NOMO-1 treated with DMSO at 0.1 percent for 48 hours (cell line): ENCODE data around the gene RPS6KA2.
A peak's percentile ranks its signal among the peaks of the same experiment; 100 is the strongest.

Source experiments
- DNase-seq: peaks from one replicate; lab custom pipeline; 2025; ENCODE audit not compliant: unreplicated experiment; lab: John Stamatoyannopoulos, UW

RPS6KA2 gene

DNA sequence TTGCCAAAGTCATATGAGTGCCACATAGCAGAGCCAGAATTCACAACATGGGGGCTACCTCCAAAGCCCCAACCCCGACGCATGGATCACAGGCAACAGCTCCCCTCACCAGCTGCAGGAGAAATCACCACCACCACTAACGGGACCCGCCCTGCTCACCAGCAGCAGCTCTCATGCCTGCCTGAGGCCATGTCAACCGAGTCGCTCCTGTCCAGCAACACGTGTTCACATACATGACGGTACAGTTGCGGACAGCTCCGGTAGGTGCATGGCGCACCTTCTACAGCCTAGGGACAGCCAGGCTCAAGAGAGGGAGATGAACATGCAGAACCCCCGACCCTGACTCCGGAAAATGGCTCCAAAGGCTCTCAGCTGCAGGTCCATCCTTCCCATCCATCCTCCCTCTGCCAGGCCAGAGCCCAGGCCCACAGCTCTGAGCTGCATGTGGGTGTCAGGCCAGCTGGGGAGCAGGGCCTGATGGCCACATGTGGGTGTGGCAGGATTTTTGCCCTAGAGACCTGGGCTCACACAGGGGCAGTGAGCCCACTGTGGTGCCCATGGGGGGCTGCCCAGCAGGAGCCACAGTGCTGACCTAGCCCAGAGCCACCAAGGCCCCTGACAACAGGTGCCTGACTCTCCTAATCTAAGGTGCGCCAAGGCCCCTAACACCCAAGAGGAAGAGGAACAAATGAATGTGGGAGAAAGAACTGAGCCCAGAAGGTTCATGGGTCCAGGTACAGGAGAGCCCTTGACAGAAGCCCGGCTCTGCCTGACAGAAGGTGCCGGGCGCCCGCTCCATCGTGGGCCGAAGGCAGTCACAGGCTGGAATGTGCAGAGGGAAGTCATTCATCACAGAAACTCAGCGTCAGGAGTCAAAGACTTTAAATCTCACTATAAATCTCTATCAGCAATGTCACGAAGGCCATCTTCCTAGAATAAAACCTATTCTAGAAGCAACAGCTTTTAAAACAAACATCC is 10.5 kb downstream of the RPS6KA2 start:
- DNase-seq = no peak

DNA sequence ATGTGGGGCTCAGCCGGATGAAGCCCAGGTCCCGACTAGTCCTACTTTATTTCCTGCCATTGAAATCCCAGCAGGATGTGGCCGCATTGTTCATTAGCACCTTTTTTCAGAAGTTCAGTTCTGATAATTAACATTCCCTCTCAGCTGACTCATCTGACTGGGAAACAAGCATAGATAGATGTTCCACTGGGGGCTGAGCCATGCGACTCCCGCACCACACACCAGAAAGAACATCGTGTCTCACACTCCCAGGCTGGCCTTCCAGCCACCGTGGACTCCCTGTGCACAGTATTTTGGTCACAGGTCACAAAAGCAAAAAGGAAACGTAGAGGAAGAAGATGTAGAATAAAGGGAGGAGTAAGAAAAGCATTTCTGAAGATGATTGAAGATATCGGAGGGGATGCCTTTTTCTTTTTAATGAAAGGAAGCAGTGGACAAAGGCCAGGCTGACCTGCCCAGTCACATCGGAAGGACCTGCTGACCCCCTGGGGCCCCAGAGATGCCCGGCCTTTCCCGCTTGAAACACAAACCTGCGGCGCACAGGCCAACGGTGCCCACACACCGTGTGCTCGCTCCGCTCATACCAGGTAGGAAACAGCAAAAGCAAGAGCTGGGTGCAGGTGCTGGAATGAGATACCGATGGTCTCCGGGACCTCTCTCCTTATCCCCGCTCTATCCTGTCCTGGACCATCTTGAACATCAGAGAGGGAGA is 11.8 kb downstream of the RPS6KA2 start:
- no peak for DNase-seq

DNA sequence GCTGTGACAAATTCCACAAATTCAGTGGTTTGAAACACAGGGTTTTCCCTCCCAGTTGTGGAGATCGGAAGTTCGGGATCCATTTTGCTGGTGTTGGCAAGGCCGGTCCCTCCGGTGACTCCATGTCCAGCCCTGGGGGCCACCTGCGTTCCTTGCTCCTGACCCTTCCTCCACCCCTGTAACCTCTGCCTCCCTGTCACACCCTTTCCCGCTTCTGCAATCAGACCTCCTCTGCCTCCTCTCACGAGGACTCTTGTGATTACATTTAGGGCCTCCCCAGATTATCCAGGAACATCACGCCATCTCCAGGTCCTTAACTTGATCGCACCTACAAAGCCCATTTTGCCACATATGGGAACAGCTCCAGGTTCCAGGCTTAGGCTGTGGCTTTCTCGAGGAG is 12.5 kb downstream of the RPS6KA2 start:
- DNase-seq = no peak

DNA sequence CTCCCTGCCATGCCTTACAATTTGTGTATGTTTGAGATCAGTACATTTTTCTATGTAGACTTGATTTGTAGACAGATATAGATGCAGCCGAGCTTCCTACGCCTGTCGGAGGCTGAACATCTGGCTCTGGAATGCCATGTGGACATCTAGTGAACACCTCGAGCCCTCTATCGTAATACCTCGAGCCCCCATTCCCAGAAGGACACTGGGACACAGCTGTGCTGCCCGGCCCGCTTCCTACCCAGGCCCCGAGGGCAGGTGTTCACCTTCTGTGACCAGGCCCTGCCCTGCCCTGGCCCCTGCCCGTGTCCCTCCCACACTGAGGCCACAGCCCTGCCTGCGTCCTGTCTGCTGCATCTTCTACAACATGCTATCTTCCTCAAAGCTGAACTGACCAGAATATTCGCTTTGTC is 12.9 kb downstream of the RPS6KA2 start:
- DNase-seq = no peak

DNA sequence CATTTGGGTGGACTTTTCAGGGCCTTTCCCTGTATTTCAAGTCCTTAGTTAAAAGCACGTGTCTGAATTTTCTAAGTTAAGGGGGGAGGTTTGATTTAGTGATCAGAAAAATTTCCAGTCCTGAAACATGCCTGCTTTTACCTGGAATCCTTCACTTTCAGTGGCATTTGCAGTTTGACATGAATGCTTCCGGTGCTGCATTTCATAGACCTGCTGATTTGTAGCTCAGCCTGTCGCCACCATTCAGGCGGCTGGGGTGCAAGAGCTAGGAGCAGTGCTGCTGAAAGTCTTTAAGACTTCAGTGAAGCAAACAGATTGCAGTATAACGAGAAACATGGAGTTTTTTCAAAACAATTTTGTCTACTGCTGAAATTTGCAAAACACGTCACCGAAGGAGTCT is 14.0 kb downstream of the RPS6KA2 start:
- no peak for DNase-seq

DNA sequence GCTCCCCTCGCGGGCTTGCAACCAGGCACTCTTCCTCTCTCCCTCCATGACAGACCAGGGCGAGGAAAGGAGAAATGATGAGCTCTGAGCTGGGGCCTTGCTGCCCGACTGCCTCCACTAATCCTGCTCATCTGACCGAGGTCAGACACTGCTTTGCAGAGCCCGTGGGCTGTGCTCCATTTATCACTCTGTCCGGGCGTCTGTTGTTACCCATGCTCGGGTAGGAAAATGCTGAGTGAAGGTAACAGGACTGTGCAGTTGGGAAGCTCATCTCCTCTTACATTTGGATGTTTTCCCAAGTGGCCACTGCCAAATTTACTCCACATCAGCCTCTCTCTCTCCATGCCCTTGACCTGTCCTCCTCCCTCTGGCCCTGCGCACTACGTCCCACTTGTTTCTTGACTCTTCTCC is 14.6 kb downstream of the RPS6KA2 start:
- DNase-seq = no peak

DNA sequence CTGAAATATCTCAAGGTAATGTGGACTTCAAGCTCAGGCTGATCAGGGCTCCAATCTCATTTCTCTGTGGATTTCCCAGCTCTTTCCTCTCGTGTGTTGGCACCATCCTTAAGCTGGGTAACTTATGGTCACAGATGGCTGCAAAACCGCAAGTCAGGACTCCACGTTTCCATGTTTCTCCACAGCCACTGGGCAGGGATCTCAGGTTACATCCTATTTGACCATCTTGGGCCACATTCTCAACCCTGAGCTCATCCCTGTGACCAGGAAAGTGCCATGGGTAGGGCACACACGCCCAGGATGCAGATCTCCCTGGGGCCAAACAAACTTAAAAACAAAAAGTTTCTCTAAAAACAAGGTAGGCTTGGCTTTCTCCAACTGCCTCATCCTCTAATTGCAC is 15.4 kb downstream of the RPS6KA2 start:
- DNase-seq = no peak

DNA sequence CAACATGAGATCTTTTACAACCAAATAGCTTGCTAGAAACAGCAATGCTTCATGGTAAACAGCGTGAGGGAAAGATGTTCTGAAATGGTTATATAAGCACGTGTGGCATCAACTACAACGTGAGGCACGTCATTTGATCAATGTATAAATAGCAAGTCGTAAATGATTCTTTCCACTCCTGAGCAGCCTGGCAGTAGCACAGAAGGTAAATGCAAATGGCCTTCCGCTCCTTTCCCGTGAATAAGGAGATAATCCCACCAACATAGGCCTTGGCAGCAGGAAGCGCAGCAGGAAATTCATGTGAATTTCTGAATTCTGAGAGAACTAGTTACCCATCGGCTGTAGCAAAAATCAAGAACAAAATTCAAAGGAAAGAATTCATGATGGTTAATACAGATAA is 17.0 kb downstream of the RPS6KA2 start:
- no peak for DNase-seq

DNA sequence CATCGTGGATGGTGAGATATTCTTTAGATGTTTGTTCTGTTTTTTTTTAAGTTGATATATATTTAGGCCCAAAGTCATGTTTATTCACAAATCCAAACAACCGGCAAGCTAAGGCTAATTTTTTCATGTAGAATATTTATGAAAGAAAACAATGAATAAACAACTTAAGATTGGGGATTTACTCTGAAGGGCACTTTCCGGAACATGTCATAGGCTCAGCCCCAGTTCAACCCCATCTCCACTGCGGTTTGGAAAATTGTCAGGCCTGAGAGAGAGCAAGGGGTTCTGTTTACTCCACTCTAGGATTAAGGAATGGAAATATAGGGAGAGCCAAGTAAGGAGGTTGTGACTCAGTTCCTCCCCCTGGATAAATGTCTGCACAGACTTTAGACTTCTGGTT is 18.3 kb downstream of the RPS6KA2 start:
- no peak for DNase-seq

DNA sequence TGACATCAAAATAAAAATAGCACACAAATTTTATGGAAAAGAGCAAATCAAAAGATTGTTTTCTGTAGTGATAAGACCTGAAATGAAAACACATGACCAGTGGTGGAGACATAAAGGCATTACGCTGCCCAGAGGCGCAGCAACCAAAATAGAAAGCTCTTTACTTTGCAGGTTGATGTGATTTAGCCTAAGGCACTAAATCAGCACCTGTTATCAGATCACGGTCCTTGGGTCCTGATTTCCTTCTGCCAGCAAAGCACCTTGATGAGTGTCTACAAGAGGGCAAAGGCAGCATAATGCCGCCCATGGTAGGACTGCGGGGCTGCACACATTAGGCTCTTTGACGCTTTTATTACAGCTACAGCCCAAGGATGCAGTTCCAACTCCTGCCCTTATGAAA is 21.3 kb downstream of the RPS6KA2 start:
- no peak for DNase-seq

DNA sequence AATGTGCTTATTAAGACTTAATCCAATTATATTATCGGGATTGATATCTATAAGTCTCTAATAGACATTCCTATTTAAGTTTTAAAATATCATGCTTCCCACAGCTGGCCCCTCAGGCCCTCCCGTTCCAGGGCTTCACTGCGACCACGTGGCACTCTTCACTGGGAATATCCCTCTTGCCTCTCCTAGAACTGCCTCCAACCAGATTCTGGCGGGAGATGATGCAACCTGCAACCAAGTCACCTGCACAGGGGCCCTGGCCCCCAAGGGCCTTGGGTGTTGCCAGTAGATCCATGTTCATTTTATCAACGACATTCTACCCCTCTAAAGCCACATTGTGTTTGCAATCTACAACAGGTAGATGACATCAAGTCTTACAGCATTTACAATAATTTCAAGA is 22.1 kb downstream of the RPS6KA2 start:
- no peak for DNase-seq

DNA sequence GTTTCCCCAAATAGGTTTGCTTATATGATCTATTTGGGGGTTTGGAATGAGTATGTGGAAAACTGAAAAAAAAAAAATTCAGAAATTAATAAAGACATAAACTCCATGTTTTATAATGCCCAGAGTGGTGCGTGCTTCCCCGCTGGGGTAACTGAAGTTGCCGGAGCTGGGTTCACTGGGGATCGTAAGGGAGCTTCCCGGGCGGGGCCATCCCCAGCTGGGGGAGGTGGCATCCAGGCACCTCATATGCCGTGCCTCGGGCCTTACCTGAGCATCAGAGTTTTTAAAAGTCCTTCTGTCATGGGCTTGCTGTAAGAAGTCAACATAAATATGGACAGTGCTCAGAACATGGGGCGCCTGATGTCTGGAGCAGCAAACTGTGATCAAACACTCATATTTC is 22.7 kb downstream of the RPS6KA2 start:
- no peak for DNase-seq

DNA sequence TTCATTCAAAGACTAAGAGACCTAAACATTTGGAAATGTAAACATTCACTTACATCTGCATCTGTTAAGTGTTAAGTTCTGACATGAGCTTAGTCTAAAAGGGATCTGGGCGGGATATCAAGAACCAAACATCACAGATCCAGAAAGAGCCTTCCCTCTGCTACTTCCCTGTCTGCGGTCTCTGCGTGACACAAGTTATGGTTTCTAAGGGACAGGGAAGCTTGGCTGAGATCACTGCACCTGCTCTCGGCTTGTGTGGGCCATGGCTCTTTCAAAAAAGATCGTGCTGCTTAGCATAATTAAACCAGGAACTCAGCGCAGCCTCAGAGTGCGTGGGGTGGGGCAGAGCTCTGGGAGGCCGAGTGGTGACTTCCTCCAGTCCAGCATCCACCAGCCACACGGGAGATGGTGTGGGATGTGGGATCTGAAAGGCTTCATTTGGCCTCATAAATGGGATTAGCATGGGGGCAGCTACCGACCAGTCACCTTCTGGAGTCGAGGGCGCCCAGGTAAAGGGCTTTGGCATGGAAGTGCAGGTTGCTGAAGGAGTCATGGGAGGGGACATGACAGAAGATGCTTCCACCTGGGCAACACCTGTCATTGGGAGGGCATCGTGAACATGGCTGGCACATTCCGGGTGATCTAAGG is 23.9 kb downstream of the RPS6KA2 start:
- DNase-seq = peak; percentile 43

DNA sequence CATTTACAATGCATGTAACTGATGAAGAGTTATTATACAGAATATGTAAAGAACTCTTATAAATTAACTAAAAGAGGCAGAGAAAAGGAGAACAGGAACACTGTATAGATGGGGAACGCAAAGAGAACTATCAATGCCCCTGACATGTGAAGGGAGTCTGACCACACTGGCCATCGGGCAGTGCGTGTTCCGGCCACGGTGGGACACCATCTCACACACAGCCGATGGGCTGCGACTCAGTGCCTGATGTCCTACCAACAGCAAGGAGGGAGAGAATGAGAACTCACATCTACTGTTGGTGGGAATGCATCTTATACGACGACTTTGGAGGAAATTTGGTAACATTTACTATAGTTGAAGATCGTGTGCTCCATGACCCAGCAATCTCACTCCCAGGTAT is 25.1 kb downstream of the RPS6KA2 start:
- no peak for DNase-seq

DNA sequence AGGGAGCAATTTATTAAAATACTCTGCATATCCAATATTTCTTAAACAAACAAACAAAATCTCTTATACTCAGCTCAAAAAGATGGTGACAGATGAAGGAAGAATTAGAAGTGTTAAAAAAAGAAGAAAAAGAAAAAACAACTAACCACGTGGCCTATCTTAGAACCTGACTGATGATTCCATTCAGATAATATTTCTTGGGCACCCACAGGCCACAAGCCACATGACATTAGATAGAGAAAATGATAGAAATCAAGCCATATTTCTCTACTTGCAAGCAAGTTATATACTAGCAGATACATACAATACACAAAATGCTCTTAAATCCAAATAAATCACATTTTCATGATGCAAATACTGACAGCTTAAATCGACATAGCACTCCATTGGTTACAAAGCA is 26.1 kb downstream of the RPS6KA2 start:
- DNase-seq = no peak

DNA sequence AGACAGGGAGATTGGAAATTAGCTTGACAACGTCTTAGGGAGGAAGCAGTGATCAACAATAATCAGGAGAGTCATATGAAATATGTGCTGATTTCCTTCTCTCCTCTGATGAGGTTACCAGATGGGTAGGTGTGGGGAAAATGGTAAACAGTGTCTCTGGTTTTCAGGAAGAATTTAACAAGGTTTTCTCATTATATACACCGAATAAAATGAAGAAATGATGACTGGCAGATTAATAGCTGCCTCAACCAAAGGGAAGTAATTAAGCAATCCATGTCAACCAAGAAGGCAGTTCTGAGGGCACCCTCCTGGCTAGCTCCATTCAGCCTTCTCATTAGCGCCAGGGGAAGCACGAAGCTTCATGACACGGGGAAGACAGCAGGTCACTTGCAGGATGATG is 27.8 kb downstream of the RPS6KA2 start:
- peak; percentile 79 for DNase-seq

DNA sequence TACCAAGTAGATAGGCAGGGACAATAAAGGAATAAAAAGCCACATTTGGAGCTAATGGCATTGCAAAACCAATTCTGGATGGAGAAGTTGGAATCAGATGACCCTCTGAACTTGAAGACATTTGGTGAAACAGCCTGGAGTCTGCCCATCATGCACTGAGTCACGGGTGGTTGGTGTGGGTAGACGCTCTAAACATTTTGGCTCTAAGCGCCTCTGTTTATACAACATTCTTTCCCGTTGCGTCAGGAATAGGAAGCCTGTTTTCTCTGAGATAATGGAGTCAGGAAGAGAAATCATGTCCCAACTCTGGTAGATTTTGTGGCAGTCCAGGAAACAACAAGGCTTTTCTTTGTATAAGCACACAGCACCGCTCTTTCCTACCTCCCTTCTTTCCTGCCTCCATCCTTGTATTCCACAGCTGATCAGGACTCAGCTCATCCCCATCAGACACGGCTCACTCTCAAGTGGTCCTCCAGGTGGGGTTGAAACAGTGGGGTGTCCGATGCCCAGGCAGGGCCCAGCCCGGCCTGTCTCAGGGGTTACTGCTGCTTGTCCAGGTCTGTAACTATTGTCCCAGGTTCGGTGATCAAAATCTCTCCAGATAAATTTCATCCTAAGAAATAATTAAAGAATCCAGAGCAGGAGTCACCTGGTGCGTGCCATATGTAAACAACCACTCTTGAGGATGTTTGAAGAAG is 28.5 kb downstream of the RPS6KA2 start:
- DNase-seq = no peak

DNA sequence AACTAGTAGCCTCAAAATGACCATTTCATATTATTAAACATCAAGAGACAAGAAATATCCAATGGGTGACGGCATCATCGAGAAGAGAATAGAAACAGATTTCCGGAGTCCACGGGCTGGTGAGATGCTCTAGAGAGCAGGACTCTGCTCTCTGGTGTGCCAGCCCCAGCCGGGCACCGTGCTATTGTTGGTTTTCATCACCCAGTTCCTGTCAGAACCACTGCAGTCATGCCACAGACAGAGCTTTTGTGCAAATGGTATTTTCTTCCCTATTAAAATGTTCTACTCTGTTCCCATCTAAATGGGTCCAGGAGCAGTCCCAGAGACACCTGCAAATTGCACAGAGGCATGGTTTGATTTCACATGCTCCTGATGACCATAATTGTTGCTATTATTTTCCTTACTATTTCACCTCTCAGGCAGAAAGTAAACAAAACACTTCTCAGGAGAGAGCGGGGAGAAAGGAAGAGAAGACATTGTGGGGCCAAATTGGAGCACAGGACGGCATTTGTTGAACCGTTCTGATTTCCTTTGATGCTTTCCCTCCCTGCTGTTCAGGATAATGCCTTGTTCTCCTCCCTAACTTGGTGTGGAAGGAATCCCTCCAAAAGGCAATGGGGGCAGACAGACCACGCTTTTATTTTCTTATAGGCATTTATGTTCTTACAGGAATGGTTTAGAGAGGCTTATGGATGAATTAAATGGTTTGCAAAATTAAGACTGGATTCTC is 29.2 kb downstream of the RPS6KA2 start:
- no peak for DNase-seq

DNA sequence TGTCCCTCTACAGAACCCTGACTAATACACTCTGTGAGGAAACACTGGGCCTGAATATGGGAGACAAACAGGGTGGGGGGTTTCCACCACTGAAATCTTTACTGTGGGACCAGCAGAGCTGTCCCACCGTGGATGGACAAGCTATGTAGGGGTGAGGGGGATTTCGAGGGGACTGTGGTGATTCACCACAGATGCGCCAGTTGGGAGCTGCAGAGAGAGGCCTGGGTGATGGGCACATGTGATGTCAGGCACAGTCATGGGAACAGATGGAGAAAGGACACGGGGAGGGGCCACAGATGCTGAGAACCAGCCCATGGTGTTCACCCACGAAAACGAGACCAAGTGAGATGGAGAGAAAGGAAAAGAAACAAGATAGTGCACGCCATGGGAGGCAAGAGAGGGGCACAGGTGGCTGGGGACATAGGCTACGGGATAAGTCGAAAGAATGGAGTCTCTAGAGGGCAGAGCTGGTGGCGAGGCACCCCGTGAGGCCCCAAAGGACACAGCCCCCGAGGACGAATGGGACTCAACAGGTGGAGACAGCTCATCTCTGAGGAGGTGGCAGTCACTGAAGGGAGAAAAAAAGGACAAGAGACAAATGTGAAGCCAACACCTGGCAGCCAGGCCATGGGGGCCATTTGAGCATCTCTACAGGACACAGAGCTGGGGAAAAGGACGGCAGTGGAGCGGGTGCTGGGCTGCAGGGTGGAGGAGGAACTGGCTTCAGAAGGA is 30.1 kb downstream of the RPS6KA2 start:
- no peak for DNase-seq

DNA sequence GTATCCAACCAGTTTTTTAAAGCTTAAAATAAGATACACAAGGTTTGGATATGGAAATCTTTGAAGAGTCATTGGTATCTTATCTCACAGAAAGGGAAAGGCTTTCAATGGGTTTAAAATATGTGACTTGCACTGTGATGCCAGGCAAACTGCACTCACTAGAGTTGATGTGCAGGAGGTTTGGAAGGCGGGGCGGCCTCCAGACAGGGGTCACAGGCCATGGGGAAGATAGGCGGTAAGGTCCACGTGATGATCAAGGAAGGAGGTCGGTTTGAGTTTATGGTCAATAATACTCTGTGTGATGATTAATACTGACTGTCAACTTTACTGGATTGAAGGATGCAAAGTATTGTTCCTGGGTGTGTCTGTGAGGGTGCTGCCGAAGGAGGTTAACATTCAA is 31.1 kb downstream of the RPS6KA2 start:
- no peak for DNase-seq
